Measurements from ENCODE around the gene AK6. TPM values are rescaled to one million over a fixed set of nuclear protein-coding genes. Genes with fewer than 3 reads are reported as not detected.

The AK6 gene
- total and polyA plus RNA-seq, 10 of the 15 experiments (the other 5 are each of a cell fraction or from before 2014, with no cell fraction given) = 45.2 to 446 (median 86.6) TPM

DNA sequence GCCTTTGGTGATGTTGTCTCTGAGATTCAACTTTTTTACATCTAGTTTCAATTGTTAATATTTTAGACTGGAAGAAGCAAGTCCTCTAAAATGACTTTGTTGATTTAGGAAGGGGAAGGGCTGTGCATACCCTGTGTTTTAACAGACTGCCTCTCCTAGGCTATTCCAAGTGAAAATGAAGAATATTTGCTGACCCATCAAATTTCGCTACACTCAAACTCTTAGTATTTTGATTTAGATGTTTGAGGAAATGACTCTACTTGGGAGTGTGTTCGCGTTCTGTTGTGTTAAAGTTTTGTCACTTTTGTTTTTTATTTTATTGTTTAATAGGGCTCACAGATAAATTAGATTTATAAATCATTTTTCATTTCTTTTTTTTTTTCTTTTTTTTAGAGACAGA lies 49.2 kb upstream of the AK6 start:
- 97% methylated on average over 3 of the region's 3 CpGs for WGBS (ENCODE audit: insufficient coverage, insufficient replicate concordance, low lambda C conversion rate, missing lambda C conversion rate)
- H2AFZ ChIP-seq (ENCODE audit: control insufficient read depth, low read depth, low read length) = no peak overlapping the region
- no peak overlapping the region for H3K4me3 ChIP-seq
- H3K36me3 ChIP-seq (ENCODE audit: control insufficient read depth in 2 of 2, insufficient read depth in 2 of 2, low read length in 1 of 2) = peaks cover 0 to 2% of the 10 kb centered on the region in 2 experiments; a peak in 2 of 4 replicates
- DNase-seq (ENCODE audit: low read depth, low spot score) = no peak
- H3K27ac ChIP-seq (ENCODE audit: control insufficient read depth, insufficient read depth) = no peak overlapping the region
- no peak overlapping the region for H3K9ac ChIP-seq (ENCODE audit: control insufficient read depth, insufficient read depth, low read length)
- no peak for FAIRE-seq
- no peaks in the 10 kb centered on the region; the same call in 2 of the 3 replicates for H3K9me3 ChIP-seq (replicated peaks; ENCODE audit: control insufficient read depth, insufficient read depth, low read length)
- no TSS peak for BruUV-seq (replicated peaks)
- no peaks in the 10 kb centered on the region for H3K27me3 ChIP-seq (replicated peaks in 1 of 2; ENCODE audit: control insufficient read depth in 2 of 2, insufficient read depth in 2 of 2, low read length in 1 of 2)
- no peak overlapping the region for H3K4me2 ChIP-seq (ENCODE audit: control insufficient read depth, insufficient read depth)
- ATAC-seq = no peak
- CTCF ChIA-PET = no interaction called here
- intact Hi-C loops (cut with micrococcal nuclease; ENCODE audit: unreplicated experiment) (loop anchor here (5.0 kb wide), 1 partner anchor 74 kb away; the partner anchor contains the start of gene OCLN), in situ Hi-C loops (cut with MboI) (no loop called here)
- no peaks in the 10 kb centered on the region for H4K20me1 ChIP-seq (ENCODE audit: control insufficient read depth, insufficient read depth)
- POLR2A ChIA-PET = no interaction called here
- SMC1A ChIA-PET (ENCODE audit: uncharacterized antibody, unreplicated experiment) = no interaction called here
- no peaks in the 10 kb centered on the region for H3K79me2 ChIP-seq (ENCODE audit: control insufficient read depth, insufficient read depth, low read length)
- 0 out of 2 replicates have a peak, but pooled peaks cover 2% of the 10 kb centered on the region for H3K4me1 ChIP-seq (ENCODE audit: control insufficient read depth, insufficient read depth, low read length)
- RAD21 ChIA-PET (ENCODE audit: unreplicated experiment) = no interaction called here
- TF ChIP-seq, protein P1, sequence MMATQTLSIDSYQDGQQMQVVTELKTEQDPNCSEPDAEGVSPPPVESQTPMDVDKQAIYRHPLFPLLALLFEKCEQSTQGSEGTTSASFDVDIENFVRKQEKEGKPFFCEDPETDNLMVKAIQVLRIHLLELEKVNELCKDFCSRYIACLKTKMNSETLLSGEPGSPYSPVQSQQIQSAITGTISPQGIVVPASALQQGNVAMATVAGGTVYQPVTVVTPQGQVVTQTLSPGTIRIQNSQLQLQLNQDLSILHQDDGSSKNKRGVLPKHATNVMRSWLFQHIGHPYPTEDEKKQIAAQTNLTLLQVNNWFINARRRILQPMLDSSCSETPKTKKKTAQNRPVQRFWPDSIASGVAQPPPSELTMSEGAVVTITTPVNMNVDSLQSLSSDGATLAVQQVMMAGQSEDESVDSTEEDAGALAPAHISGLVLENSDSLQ (IDR thresholded peaks at IDR 0.05) = no peak
- TF ChIP-seq BMI1 (IDR thresholded peaks at IDR 0.05; ENCODE audit: borderline replicate concordance) = no peak
- no peak for TF ChIP-seq EZH2 (IDR thresholded peaks at IDR 0.05; ENCODE audit: borderline replicate concordance, control insufficient read depth, low read depth, low read length)
- no peak for TF ChIP-seq RBBP5 (conservative IDR thresholded peaks at IDR 0.05)
- TF ChIP-seq SUPT20H (IDR thresholded peaks at IDR 0.05; ENCODE audit: borderline replicate concordance, control insufficient read depth, low read depth, low read length) = no peak
- TF ChIP-seq CBX3 (IDR thresholded peaks at IDR 0.05; ENCODE audit: borderline replicate concordance, low read depth) = no peak
- TF ChIP-seq NFIC (IDR thresholded peaks at IDR 0.05; ENCODE audit: low read depth, low read length) = no peak
- no peak for TF ChIP-seq RB1 (IDR thresholded peaks at IDR 0.05; ENCODE audit: borderline replicate concordance)
- no peak for TF ChIP-seq BRCA1 (IDR thresholded peaks at IDR 0.05; ENCODE audit: low read depth, low read length)

Data from GM12878 (cell line).